HG02852 (cell line): ENCODE data around the gene LIPT1.
"Not testable (repeated sequence)": the region's sequence is repeated elsewhere in the genome, so short reads cannot be mapped to it uniquely, and the experiment has no call there.

Experiments used
- ATAC-seq: cut with Tn5 transposase; IDR thresholded peaks from one replicate; pipeline ENCODE4 v1.9.1; 2021; ENCODE audit warnings: mild to moderate bottlenecking, moderate library complexity; ENCODE audit not compliant: unreplicated experiment

LIPT1 gene

DNA sequence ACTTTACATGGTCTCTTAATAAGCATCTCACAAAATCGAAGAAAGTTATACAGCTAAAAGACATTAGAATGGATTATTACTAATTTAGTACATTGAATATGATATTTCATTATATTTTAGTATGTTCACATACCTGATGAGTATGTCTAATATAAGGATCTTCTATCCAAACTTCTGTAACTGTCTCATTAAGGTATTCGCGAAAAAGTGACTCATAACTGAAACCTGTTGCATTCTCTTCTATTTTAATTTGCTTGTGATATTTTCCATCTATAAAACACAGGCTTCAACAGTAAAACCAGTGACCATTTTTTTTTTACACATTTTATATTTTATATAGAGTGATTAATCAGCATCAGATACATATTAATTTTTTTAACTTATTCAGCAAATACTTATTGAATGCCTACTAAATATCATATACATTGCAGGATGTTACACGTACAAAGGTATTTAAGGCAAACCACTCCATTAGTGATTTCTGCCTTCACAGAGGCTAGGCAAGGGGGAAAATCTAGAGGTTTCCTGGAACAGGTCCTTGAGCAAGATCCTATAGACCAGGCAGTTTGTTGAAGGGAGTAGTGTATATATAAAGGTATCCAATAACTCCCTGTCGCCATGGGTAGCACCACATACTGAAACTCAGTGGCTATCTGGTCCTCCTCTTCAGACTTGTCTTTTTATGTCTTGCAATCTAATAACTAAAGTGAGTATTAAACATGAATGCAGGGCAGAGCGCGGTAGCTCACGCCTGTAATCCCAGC is 16.8 kb downstream of the LIPT1 start:
- no peak for ATAC-seq

- peak; percentile 91 for ATAC-seq
Observed at GRCh38 chr2:99180755-99181623, 26.2 kb downstream of the LIPT1 start, which contains the start of the genes MITD1 and MRPL30. Gene MITD1 (minus strand): TSS chr2:99181058. CDS start chr2:99180981, 77 bp downstream. Gene MRPL30 (plus strand): TSS chr2:99181184. CDS start chr2:99186204, 5,020 bp downstream.

DNA sequence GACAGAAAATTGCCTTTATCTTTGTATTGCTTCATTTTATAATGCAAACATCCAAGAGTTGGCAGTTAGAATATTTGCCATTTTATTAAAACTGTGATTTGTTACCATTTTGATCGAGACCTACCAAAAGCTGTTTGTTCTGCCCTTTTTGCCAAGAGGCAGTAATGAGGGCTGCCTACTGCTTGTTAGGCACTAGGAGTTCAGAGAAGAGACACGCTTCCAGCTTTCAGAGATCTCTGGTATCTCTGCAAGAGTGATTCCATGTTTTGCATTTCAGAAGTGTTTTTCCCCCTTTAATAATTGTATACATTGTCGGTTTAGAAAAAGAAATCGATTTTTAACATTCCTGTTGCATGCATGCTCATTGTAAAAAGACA is 26.8 kb downstream of the LIPT1 start:
- ATAC-seq, result no peak

DNA sequence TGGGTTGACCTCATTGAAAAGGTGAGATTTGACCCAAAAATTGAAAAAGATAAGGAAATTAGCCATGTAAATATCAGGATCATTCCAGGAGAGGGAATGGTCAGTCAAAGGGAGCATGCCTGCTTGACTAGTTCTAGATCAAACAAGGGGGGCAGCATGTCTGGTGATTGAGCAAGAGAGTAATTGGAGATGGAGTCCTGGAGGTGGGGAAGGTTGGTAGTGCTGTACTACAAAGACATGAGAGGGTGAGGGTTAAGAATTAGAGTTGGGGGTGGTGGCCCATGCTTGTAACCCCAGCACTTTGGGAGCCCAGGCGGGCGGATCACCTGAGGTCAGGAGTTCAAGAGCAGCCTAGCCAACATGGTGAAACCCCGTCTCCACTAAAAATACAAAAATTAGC is 28.3 kb downstream of the LIPT1 start:
- ATAC-seq, result no peak

DNA sequence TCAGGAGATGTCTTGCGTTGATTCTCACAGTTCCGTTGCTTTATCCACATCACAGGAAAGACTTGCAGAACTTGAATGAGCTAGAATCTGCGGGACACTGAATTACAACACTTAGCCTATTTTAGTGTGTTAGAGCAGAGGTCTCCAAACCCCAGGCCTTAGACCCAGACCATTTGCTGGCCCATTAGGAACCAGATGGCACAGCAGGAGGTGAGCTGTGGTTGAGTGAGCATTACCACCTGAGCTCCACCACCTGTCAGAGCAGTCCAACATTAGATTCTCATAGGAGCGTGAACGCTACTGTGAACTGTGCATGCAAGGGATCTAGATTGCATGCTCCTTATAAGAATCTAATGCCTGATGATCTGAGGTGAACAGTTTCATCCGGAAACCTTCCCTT is 30.0 kb downstream of the LIPT1 start:
- no peak for ATAC-seq

GRCh38 chr2:99187011-99187410 is 32.2 kb downstream of the LIPT1 start:
- ATAC-seq, result no peak

DNA sequence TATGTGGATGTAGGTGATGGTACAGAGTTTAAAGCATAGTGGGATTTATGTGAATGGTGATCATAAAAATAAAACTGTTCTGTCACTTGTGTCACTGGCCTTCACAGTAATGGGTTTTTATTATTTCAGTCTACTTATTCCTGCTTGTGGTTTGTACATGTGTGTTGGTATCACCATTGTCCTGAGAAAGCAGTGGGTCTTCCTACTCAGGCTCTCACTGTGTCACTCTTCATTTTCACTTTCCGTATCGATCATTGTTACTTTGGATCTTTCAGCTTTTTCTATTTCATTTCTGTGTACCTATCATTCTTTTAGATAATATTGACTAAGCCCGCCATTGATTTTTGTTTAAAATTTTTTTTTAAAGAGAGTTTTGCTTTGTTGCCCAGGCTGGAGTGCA is 33.6 kb downstream of the LIPT1 start:
- ATAC-seq, result no peak

- ATAC-seq, result no peak
Observed at GRCh38 chr2:99190548-99190947, 35.8 kb downstream of the LIPT1 start.

DNA sequence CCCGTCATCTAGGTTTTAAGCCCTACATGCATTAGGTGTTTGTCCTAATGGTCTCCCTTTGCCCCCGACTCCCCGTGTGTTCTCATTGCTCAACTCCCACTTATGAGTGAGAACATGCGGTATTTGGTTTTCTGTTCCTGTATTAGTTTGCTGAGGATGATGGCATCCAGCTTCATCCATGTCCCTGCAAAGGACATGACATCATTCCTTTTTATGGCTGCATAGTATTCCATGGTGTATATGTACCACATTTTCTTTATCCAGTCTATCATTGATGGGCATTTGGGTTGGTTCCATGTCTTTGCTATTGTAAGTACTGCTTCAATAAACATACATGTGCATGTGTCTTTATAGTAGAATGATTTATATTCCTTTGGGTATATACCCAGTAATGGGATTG is 37.6 kb downstream of the LIPT1 start:
- ATAC-seq, result not testable (repeated sequence)

DNA sequence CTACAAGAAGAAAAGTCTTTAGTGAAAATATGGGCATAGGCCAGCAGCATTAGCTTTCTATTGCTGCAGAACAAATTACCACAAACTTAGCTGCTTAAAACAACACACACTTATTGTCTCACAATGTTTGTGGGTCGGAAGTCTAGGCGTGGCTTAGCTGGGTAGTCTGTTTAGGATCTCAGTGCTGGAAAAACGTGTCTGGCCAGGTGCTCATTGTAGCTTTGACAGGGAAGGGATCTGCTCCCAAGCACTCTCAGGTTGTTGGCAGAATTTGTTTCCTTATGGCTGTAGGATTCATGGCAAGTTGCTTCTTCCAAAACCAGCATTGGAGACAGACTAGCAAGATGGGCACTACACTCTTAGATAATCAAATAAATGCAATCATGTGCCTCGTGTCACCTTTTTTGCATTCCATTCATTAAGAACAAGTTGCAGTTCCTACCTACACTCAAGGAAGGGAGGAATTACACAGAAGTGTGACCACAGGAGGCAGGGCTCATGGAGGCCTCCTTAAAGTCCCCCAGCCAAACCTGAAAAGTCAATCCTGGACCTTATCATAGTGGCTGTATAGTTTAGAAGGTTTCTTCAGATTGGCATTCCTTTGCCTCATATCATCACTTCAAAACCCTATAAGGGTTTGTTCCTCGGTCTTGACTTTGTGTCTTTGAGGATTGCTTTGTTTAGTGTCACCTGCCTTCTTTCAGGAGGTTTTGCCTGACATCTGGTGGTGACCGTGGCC is 43.5 kb downstream of the LIPT1 start:
- no peak for ATAC-seq

DNA sequence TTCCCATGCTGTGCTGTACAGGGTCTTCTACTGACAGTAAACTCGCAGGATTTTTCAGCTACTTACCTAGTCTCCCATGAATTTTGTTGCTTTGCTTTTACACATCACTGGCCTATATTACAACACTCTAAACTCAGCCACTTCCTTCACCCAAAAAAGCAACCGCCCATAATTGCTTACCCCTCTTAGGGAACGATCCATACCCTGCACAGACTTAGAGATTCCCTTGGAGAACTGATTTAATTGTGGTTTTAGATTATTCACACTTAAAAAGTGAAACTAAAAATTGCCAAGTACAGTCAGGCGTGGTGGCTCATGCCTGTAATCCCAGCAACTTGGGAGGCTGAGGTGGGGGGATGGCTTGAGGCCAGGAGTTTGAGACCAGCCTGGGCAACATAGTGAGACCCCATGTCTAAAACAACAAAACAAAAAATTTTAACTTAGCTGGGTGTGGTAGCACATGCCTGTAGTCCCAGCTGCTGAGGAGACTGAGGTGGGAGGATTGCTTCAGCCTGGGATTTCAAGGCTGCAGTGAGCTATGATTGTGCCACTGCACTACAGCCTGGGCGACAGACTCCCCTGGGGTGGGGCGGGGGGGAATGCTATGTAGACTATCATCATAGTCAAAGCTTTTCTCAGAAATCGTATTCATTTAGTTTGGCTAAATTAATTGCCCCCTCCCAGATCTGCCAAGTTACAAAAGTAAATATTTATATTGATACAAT is 45.5 kb downstream of the LIPT1 start:
- no peak for ATAC-seq

DNA sequence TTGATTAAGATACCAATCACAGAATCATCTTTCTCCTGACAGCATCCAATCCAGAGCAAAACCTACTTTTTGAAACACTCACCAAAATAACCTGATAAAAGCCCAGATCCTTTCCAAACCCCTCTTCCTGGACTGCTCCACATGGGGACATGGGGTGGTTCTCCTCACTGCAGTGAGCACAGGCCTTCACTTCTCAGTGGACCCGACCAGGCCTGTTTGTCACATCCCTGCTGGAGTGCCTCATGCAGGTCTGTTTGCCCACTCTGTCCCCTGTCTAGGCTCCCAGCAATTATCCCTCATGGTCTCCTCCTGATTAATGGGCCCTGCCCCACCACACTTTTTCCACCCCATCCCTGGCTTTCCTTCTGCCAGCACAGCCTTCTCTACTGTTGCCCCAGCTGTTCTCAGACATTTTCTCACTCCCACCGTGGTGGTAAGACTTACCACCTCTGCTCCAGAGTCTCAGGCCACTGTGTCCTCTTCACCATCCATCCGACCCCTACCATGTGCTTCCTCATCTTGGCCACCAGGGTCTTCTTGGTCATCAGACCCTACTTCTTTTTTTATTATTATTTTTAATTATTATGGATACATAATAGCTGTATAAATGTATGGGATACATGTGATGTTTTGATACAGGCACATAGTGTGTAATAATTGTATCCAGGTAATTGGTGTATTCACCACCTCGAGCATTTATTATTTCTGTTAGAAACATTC is 47.4 kb downstream of the LIPT1 start:
- ATAC-seq, result no peak

DNA sequence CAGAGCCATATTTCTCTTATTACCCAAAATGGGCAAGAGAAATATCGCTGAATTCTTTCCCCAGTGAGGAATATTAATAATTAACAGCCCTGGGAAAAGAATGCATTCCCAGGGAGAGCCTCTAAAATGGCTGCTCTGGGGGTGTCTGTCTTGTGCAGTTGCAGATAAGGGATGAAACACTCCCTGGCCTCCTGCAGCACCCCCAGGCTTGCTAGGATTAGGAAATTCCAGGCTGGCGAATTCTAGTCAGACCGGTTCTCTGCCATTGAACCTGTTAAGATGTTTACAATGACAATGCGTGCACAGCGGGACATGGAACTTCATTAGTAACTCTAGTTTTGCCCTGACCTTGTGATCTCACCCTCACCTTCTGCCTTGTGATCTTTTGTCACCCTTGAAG is 50.7 kb downstream of the LIPT1 start:
- no peak for ATAC-seq
